ENCODE measurements around the gene ASL.
"Not testable (repeated sequence)": the region's sequence is repeated elsewhere in the genome, so short reads cannot be mapped to it uniquely, and the experiment has no call there.

Gene ASL

DNA sequence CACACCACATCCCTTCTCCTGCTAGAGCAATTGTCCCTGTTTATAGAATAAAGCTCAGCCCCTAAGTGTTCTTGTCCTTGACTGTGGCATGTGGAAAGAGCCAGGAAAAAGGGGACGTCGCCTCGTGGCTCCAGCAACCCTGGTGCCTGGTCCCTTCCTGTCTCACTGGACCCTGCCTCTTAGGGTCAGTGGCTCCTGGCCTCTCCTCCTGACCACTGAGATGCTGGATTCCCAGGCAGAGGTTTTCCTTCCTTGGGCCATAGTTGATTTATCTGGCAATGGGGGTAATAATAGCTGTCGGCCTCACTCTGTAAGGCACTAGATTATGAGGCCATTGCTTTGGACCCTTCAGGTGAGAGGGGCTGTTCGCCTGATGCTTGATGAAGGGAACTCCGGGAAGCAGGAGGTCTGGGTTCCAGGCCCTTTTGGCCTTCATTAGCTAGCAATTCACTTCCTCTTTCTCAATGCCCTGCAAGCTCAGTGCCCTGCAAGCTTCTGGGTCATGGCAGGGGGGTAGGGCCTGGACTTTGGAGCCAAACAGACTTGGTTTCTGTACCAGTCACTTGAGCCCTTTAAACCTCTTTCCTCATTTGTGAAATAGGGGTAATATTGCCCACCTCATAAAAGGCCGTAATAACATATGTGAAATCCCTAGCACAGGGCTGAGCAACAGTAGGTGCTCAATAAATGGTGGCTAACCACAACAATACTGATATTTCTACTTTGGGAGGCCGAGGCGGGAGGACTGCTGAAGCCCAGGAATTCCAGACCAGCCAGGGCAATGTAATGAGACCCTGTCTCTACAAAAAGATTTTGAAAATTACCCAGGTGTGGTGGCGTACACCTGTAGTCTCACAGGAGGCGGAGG, 1.1 kb downstream of the ASL start:
- DNase-seq: peak; percentile 47

DNA sequence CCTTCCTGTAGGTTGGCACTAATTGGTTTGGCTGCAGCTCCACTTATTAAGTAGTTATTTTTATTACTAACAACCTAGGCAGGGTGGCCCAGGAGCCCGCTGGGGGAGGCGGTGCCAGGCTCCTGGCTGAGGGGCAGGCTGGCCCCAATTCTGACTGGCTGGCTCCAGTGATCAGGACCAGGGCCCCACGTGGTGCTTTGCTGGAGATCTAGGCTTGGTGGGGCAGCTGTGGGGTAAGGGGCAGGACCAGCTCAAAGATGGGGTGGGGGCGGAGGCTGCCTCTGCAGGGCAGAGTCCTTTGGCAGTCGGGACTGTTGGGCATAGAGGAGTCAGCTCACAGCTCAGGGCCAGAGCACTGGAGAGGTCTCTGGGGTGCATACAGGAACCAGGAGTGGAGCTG, 2.4 kb downstream of the ASL start:
- DNase-seq: no peak

DNA sequence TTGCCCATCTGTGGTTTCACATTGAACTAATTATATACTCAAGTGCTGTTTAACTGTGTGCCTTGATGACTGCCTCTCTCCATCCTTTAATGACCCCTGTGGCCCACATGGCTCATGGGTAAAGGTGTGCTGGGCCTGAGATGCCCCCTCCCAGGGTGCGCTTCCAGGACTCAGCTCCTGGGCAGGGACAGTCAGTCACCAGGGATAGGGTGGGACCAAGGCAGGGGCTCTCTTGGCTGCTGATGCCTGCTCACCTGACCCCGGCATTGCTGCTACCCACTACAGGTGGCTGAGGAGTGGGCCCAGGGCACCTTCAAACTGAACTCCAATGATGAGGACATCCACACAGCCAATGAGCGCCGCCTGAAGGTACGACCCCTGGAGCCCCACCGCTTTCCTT, 6.5 kb downstream of the ASL start:
- DNase-seq: no peak

DNA sequence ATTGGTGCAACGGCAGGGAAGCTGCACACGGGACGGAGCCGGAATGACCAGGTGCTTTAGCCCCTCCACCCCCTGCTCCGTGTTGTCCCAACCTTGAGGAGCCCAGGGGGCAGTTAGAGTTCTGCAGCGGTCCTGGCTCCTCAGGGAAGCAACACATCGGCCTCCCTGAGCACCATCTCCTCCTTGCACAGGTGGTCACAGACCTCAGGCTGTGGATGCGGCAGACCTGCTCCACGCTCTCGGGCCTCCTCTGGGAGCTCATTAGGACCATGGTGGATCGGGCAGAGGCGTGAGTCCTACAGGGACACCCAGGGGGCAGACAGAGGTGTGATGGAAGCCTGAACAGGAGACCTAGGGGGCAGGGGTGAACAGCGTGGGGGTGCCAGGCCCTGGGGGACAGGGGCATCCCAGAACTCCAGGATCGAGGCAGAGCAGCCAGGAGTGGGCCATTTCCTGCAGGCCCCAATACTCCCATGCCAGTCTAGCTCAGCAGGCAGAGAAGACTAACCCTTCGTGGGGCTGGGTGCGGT, 7.3 kb downstream of the ASL start:
- no peak for DNase-seq

DNA sequence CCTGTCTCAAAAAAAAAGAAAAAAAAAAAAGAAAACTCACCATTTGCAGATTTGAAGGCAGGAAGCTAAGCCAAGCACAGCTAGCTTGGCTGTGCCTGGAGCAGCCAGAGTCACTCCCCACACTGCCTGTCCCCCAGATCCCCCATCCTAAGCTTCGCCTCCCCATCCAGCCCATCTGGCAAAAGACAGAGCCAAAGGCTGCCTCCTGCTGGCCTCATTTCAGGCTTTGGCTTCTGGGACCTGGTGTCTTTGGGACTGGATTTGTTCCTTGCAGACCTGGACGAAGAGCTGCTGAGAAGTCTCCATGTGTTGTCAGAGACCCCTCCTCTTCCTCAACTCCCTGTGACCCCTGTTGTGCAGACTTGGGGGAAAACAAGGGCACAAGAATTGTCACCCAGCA, 8.1 kb downstream of the ASL start:
- no peak for DNase-seq

DNA sequence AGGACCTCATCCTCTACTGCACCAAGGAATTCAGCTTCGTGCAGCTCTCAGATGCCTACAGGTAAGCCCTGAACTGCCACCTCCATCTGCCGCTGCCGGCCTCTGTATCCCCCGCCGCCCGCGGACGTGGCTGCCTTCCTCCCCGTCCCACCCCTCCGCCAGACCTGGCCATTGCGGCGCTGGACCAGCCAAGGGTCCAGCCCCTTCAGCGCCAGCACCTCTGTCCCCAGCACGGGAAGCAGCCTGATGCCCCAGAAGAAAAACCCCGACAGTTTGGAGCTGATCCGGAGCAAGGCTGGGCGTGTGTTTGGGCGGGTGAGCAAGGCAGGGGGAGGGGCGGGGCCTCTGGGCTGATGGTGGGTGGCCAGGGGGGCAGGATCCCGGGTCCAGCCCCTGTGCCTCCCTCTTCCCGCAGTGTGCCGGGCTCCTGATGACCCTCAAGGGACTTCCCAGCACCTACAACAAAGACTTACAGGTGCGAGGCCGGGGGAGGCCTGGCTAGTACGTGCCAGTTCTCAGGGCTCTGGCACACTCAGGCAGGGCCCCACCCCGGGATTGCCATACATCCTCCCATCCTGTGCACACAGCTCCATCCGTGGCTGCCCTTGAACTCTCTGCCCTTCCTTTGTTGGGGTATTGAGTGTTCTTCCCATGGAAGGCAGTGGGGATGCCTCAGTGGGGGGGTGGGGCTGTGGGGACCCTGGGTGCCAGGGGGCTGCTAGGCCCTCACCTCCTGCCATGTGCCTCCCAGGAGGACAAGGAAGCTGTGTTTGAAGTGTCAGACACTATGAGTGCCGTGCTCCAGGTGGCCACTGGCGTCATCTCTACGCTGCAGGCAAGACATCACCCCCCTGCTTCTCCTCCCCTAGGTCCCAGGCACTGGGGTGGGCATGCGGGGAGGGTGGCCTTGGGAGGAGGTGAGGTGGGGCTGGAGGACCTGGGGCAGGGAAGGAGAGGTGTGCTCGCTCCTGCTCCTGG, 13.5 kb downstream of the ASL start:
- DNase-seq: no peak

DNA sequence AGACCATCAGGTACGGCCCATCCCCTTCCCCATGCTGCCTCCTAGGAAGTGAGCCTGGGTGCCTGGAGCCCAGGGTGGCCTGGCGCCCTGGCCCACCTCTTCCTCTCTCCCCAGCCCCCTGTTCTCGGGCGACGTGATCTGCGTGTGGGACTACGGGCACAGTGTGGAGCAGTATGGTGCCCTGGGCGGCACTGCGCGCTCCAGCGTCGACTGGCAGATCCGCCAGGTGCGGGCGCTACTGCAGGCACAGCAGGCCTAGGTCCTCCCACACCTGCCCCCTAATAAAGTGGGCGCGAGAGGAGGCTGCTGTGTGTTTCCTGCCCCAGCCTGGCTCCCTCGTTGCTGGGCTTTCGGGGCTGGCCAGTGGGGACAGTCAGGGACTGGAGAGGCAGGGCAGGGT, 17.0 kb downstream of the ASL start:
- DNase-seq: no peak

DNA sequence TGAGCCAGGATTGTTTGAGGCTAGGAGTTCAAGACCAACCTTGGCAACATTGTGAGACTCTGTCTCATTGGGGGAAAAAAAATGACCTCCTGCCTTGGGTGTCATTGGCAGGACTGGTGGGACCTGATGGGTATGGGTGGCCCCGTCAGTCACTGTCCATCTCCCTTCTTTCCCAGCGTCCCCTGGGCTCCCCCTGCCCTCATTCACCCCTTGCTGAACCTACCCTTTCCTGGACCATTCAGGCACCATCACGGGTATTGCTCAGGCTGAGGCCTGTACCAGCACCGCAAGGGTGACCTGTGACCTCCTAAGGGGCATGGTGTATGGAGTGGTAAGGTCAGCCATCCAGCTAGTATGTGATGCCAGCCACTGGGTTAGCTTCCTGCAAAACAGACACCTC, 19.4 kb downstream of the ASL start:
- DNase-seq: no peak

DNA sequence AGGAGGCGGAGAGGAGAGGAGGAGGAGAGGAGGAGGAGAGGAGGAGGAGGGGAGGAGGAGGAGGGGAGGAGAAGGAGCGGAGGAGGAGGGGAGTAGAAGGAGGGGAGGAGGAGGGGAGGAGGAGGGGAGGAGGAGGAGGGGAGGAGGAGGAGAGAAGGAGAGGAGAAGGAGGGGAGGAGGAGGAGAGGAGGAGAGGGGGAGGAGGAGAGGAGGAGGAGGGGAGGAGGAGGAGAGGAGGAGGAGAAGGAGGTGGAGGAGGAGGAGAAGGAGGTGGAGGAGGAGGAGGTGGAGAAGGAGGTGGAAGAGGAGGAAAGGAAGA, 23.6 kb downstream of the ASL start:
- no peak for DNase-seq

DNA sequence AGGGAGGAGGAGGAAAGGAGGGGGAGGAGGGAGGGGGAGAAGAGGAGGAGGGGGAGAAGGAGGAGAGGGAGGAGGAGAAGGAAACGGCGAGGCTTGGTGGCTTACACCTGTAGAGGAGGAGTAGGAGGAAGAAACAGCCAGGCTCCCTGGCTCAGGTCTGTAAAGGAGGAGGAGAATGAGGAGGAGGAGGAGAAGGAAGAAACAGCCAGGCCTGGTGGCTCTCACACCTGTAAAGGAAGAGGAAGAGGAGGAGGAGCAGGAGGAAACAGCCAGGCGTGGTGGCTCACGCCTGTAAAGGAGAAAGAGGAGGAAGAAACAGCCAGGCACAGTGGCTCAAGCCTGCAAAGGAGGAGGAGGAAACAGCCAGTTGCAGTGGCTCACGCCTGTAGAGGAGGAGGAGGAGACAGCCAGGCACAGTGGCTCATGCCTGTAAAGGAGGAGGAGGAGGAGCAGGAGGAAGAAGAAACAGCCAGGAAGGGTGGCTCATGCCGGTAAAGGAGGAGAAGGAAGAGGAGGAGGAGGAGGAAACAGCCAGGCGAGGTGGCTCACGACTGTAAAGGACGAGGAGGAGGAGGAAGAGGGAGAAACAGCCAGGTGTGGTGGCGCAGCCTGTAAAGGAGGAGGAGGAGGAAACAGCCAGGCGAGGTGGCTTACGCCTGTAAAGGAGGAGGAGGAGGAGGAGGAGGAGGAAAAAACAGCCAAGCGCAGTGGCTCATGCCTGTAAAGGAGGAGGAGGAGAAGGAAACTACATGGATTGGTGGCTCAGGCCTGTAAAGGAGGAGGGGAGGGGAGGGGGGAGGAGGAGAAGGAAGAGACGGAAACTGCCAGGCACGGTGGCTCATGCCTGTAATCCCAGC, 24.2 kb downstream of the ASL start:
- peak; percentile 96 for DNase-seq

DNA sequence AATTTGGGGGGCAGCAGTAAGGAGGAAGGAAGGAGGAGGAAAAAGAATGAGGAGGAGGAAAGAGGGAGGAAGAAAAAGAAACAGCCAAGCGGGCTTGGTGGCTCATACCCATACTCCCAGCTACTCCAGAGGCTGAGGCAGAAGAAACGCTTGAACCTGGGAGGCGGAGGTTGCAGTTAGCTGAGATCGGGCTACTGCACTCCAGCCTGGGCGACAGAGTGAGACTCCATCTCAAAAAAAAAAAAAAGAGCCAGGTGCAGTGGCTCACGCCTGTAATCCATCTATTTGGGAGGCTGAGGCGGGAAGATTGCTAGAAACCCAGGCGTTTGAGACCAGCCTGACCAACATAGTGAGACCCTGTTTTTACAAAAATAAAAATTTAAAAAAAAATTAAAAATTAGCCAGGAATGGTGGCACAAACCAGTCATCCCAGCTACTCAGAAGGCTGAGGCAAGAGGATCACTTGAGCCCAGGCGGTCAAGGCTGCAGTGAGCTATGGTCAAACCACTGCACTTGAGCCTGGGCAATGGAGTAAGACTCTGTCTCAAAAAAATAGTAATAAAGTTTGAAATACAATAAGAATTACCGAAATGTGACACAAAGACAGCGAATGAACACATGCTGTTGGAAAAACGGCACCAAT, 24.9 kb downstream of the ASL start:
- peak; percentile 93 for DNase-seq

DNA sequence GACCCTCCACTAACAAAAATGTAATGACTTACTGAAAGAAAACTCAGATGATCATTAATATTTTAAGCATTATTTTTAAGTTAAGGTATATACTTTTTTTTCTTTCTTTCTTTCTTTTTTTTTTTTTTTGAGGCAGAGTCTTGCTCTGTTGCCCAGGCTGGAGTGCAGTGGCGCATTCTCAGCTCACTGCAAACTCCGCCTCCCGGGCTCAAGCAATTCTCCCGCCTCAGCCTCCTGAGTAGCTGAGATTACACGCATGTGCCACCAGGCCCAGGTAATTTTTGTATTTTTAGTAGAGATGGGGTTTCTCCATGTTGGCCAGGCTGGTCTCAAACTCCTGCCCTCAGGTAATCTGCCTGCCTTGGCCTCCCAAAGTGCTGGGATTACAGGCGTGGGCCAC, 26.5 kb downstream of the ASL start:
- not testable (repeated sequence) for DNase-seq

DNA sequence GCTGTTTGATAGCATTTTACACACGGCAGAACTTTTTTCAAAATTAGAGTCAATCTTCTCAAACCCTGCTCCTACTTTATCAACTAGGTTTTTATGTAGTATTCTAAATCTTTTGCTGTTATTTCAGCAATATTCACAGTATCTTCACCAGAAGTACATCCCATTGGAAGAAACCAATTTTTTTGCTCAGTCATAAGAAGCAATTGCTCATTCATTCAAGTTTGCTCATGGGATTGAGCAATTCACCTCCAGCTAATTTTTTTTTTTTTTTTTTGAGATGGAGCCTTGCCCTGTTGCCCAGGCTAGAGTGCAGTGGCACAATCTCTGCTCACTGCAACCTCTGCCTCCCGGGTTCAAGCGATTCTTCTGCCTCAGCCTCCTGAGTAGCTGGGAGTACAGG, 28.4 kb downstream of the ASL start:
- DNase-seq: not testable (repeated sequence)

DNA sequence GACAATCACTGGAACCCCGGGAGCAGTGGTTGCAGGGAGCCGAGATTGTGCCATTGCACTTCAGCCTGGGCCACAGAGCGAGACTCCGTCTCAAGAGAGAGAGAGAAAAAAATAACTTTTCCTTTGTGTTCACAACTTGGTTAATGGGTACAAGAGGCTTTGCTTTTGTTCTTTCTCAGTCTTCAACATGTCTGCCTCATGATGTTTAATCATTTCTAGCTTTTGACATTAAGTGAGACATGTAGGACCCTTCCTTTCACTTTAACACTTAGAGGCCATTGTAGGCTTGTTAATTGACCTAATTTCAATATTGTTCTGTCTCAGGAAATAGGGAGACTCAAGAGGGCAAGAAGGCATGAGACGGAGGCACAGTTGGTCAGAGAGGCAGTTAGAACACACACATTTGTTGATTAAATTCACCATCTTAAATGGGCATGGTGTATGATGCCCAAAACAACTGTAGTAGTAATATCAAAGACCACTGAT, 29.7 kb downstream of the ASL start:
- no peak for DNase-seq

DNA sequence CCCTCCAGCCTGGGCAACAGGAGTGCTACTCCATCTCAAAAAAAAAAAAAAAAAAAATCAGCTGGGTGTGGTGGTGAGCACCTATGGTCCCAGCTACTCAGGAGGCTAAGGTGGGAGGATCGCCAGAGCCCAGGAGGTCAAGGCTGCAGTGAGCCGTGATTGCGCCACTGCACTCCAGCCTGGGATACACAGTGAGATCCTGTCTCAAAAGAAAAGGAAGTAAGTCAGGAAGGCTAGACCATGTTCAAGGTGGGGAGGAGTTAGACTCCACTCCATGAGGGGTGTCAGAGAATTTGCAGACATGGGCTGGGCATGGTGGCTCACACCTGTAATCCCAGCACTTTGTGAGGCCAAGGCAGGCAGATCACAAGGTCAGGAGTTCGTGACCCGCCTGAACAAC, 32.8 kb downstream of the ASL start:
- DNase-seq: not testable (repeated sequence)

DNA sequence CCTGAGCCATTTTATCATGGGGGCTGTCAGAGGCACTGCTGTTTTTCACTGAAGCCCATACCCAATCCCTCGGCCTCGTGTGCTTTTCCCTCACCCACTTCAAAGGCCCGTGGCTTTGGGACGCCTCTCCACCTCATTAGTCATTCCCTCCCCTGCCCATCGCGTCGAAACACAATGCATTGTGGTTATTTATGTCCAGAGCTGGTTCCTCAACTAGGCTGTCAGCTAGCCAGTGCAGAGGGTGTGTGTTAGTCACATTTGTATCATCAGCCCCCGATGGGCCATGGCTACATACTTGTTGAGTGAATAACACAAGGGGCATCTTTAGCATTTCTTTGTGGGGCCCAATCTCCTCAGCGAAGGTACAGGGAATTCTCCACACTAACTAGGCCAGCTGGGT, 35.2 kb downstream of the ASL start:
- DNase-seq: no peak

DNA sequence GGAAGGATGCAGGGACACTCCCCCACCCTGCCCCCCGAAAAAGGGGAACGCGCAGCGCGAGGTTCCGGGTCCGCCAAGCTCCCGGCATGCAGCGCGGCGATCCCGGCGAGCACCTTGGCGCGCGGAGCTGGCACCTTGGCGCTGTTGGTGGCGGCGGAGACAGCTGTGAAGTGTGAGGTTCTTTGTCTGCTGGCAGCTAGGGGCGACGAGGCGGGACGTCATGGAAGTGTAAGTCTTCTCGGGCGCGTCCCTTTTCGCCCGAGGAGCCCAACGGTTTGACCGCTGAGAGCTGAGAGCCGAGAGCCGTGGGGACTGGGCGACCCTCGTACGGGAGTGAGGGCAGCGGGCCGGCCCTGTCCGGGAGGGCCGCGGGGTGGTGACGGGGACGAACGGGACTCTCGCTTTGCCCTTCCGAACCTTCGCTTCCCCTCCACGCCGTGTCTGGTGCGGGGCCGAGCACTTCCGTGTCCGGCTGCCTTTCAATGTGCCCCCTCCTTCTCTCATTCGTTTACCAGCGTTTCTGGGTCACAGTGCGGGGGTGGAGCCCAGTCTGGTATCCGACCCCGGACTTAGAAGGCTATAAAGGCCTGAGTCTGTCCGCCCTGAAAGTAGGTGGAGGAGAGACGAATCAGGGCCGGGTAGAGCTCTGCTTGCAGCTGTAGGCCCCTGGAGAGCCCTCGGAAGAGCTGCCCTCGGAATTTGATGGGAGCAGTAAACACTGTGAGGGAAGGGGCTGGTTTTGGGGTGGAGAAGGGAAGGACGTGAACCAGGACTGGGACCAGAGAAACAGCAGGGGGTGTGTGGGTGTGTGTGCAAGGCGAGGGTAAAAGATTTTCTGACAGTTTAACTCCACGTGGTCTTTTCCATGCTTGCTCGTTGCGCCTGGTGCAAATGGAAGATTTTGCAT, 39.4 kb downstream of the ASL start, which contains the start of gene CRCP:
CRCP (plus strand) TSS at position 105 of the 907 bp plus-strand sequence; CDS start at position 221, 116 bp downstream.
- peak; percentile 92 for DNase-seq

DNA sequence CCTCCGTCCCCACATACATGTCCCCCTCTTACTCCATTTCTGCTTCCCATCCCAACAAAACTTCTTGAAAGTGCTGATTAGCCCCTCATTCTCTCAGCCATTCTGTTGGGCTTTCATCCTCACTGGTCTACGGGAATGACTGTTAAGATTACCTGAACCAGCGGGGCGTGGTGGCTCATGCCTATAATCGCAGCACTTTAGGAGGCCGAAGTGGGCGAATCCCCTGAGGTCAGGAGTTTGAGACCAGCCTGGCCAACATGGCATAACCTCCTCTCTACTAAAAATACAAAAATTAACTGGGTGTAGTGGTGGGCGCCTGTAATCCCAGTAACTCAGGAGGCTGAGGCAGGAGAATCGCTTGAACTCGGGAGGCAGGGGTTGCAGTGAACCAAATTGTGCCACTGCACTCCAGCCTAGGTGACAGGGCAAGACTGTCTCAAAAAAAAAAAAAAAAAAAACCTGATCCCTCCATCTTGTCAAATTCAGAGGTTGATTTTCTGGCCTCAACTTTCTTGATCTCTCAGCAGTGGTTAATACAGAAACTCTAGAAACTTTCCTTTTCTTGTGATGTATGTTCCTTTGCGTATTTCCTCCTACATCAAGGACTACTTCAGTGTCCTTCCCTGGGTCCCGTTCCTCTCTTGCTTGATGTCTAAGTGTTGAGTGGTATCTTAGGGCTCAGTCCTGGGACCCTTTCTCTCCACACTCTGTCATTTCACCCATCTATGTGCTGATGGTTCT, 41.2 kb downstream of the ASL start:
- not testable (repeated sequence) for DNase-seq

DNA sequence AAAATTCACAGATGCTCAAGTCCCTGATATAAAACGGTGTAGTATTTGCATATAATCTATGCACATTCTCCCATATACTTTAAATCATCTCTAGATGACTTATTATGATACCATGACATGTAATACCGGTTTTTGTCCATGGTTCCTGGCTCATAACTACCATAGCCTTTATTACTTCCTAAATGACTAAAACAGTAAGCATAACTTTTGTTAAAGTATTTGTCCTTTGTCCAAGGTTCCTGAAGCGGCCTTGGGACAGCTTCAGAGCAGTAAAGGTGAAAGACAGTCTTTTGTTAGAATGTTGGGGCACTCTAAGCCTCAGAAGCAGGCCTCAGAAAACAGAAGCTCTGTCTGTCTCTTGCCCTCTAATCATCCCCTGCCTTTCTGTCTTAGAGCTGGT, 43.0 kb downstream of the ASL start:
- DNase-seq: no peak

DNA sequence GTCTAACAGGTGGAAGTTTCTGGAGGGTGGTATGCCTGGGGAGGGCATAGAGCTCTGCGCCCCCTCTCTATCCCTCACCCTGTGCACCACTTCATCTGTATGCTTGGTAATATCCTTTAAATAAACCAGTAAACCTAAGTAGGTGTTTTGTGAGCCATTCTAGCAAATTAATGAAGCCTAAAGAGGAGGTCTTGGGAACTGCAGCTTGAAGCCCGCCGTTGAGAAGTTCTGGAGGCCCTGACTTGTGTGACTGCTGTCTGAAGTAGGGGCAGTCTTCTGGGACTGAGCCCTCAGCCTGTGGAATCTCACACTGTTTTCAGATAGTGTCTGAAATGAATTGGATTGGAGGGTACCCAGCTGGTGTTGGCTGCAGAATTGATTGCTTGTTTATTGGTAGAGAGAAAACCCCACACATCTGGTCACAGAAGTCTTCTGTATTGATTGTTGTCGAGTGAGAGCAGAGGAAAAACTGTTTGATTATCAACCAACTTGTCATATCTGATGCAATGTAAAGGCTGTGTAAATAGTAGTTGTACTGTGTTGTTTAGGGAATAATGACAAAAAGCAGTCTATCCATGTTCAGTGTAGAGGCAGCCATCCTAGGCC, 43.7 kb downstream of the ASL start:
- no peak for DNase-seq
